Karpas-422 (cell line): Measurements from ENCODE around the gene ERLIN1. TPM values are rescaled to one million over a fixed set of nuclear protein-coding genes. Genes with fewer than 3 reads are reported as not detected.
A peak's percentile ranks its signal among the peaks of the same experiment; 100 is the strongest.

Experiments used
- DNase-seq: peaks from one replicate; pipeline ENCODE4 v3.0.0-alpha.2; 2015
- H2AFZ ChIP-seq: fragments of 200-600 bp; sonication (generic); 2 replicates; pipeline ENCODE4 v1.6.1; 2014; ENCODE audit warnings: antibody characterized with exemption, low read length, mixed read lengths
- H3K27ac ChIP-seq: fragments of 200-600 bp; sonication (generic); 2 replicates; pipeline ENCODE4 v1.5.1; 2014; ENCODE audit warnings: mild to moderate bottlenecking, low read length, moderate library complexity
- H3K27me3 ChIP-seq: fragments of 200-600 bp; sonication (generic); 2 replicates; pipeline ENCODE4 v1.6.1; 2014; ENCODE audit warnings: low read length, mixed read lengths
- H3K36me3 ChIP-seq: fragments of 200-600 bp; sonication (generic); 2 replicates; pipeline ENCODE4 v1.6.1; 2014; ENCODE audit warnings: low read length, mixed read lengths; ENCODE audit not compliant: insufficient read depth
- H3K4me1 ChIP-seq: fragments of 200-600 bp; sonication (generic); 2 replicates; pipeline ENCODE4 v1.6.1; 2014; ENCODE audit warnings: mild to moderate bottlenecking, low read length, mixed read lengths
- H3K4me2 ChIP-seq: fragments of 200-600 bp; sonication (generic); 2 replicates; pipeline ENCODE4 v1.6.1; 2014; ENCODE audit warnings: low read length, low read depth, mild to moderate bottlenecking; ENCODE audit not compliant: poor library complexity, severe bottlenecking
- H3K4me3 ChIP-seq: fragments of 200-600 bp; sonication (generic); 2 replicates; pipeline ENCODE4 v1.5.1; 2014; ENCODE audit warnings: mild to moderate bottlenecking, antibody characterized with exemption, low read length, mixed read lengths
- H3K79me2 ChIP-seq: fragments of 200-600 bp; sonication (generic); 2 replicates; pipeline ENCODE4 v1.6.1; 2014; ENCODE audit warnings: mild to moderate bottlenecking, low read length, mixed read lengths
- H3K9ac ChIP-seq: fragments of 200-600 bp; sonication (generic); 2 replicates; pipeline ENCODE4 v1.6.0; 2014; ENCODE audit warnings: low read length
- H3K9me2 ChIP-seq: fragments of 200-600 bp; sonication (generic), shearing (Covaris generic); replicated peaks from 2 replicates; pipeline ENCODE4 v1.6.0; 2014; ENCODE audit warnings: mild to moderate bottlenecking, low read length, moderate library complexity; ENCODE audit not compliant: insufficient read depth
- H3K9me3 ChIP-seq: fragments of 300-700, 200-600 bp; sonication (generic); 2 replicates; pipeline ENCODE4 v1.6.1; 2014; ENCODE audit warnings: low read length, mixed read lengths
- H4K20me1 ChIP-seq: fragments of 200-600 bp; sonication (generic); 2 replicates; pipeline ENCODE4 v1.6.1; 2014; ENCODE audit warnings: mild to moderate bottlenecking, antibody characterized with exemption, low read length, low read depth; ENCODE audit not compliant: insufficient read depth
- total RNA-seq: library from RNA; depleted of rRNA; stranded (reverse); fragments of >200 nt; shearing (Covaris generic); gene quantifications from 2 replicates; pipeline ENCODE4 v1.2.3, GENCODE V29; 2014; ENCODE audit warnings: low replicate concordance

Gene ERLIN1
- total RNA-seq, 1 experiment from 2014 or later = 8.3 TPM

GRCh38 chr10:100124097-100124496 lies 61.7 kb downstream of the ERLIN1 start:
- no peaks in the 10 kb centered on the region for H3K9me3 ChIP-seq
- H3K4me3 ChIP-seq = no peak overlapping the region
- no peak overlapping the region for H2AFZ ChIP-seq
- no peaks in the 10 kb centered on the region for H3K36me3 ChIP-seq
- H4K20me1 ChIP-seq = no peaks in the 10 kb centered on the region
- H3K27me3 ChIP-seq = no peaks in the 10 kb centered on the region
- DNase-seq = no peak
- no peaks in the 10 kb centered on the region for H3K9me2 ChIP-seq
- no peaks in the 10 kb centered on the region for H3K79me2 ChIP-seq
- no peak overlapping the region for H3K4me2 ChIP-seq
- no peaks in the 10 kb centered on the region for H3K4me1 ChIP-seq
- no peak overlapping the region for H3K9ac ChIP-seq
- no peak overlapping the region for H3K27ac ChIP-seq

GRCh38 chr10:100122780-100123179 lies 63.0 kb downstream of the ERLIN1 start:
- Histone ChIP-seq H3K4me1 (no peaks in the 10 kb centered on the region), H3K27ac (no peak overlapping the region), H4K20me1 (no peaks in the 10 kb centered on the region), H2AFZ (no peak overlapping the region), H3K9me3 (no peaks in the 10 kb centered on the region), H3K27me3 (no peaks in the 10 kb centered on the region), H3K9me2 (no peaks in the 10 kb centered on the region), H3K79me2 (no peaks in the 10 kb centered on the region), H3K36me3 (no peaks in the 10 kb centered on the region), H3K4me2 (no peak overlapping the region), H3K4me3 (no peak overlapping the region), H3K9ac (no peak overlapping the region)
- no peak for DNase-seq

GRCh38 chr10:100120550-100120949 lies 65.3 kb downstream of the ERLIN1 start:
- Histone ChIP-seq H3K27ac (no peak overlapping the region), H3K9me2 (no peaks in the 10 kb centered on the region), H3K4me3 (no peak overlapping the region), H2AFZ (no peak overlapping the region), H3K4me2 (no peak overlapping the region), H3K9me3 (no peaks in the 10 kb centered on the region), H4K20me1 (no peaks in the 10 kb centered on the region), H3K79me2 (no peaks in the 10 kb centered on the region), H3K4me1 (no peaks in the 10 kb centered on the region), H3K36me3 (no peaks in the 10 kb centered on the region), H3K9ac (no peak overlapping the region), H3K27me3 (no peaks in the 10 kb centered on the region)
- DNase-seq = no peak

- no peaks in the 10 kb centered on the region for H3K9me3 ChIP-seq
- H4K20me1 ChIP-seq = no peaks in the 10 kb centered on the region
These were observed 66.1 kb downstream of the ERLIN1 start for GRCh38 chr10:100119726-100120125.

GRCh38 chr10:100114976-100115770 lies 70.7 kb downstream of the ERLIN1 start:
- no peaks in the 10 kb centered on the region for H3K9me2 ChIP-seq
- no peaks in the 10 kb centered on the region for H4K20me1 ChIP-seq
- no peaks in the 10 kb centered on the region for H3K9me3 ChIP-seq
- DNase-seq = no peak
- no peak overlapping the region for H3K4me2 ChIP-seq
- no peak overlapping the region for H3K4me3 ChIP-seq
- no peaks in the 10 kb centered on the region for H3K27me3 ChIP-seq
- no peaks in the 10 kb centered on the region for H3K36me3 ChIP-seq
- H3K79me2 ChIP-seq = no peaks in the 10 kb centered on the region
- no peak overlapping the region for H2AFZ ChIP-seq
- H3K4me1 ChIP-seq = no peaks in the 10 kb centered on the region
- no peak overlapping the region for H3K27ac ChIP-seq
- H3K9ac ChIP-seq = no peak overlapping the region

More at GRCh38 chr10:100119726-100120125, 66.1 kb downstream of the ERLIN1 start:
- H3K9ac ChIP-seq = no peak overlapping the region
- no peaks in the 10 kb centered on the region for H3K9me2 ChIP-seq
- no peaks in the 10 kb centered on the region for H3K27me3 ChIP-seq
- H3K4me3 ChIP-seq = no peak overlapping the region
- no peak overlapping the region for H3K4me2 ChIP-seq
- no peaks in the 10 kb centered on the region for H3K79me2 ChIP-seq
- H3K4me1 ChIP-seq = no peaks in the 10 kb centered on the region
- no peak overlapping the region for H2AFZ ChIP-seq
- no peak overlapping the region for H3K27ac ChIP-seq
- DNase-seq = no peak
- H3K36me3 ChIP-seq = no peaks in the 10 kb centered on the region

GRCh38 chr10:100114460-100114859 lies 71.4 kb downstream of the ERLIN1 start:
- Histone ChIP-seq H3K4me3 (no peak overlapping the region), H3K36me3 (no peaks in the 10 kb centered on the region), H3K4me2 (no peak overlapping the region), H3K9me2 (no peaks in the 10 kb centered on the region), H3K9me3 (no peaks in the 10 kb centered on the region), H3K4me1 (no peaks in the 10 kb centered on the region), H3K27me3 (no peaks in the 10 kb centered on the region), H2AFZ (no peak overlapping the region), H4K20me1 (no peaks in the 10 kb centered on the region), H3K9ac (no peak overlapping the region), H3K27ac (no peak overlapping the region), H3K79me2 (no peaks in the 10 kb centered on the region)
- DNase-seq = no peak

- H3K36me3 ChIP-seq = no peaks in the 10 kb centered on the region
- H3K27ac ChIP-seq = no peak overlapping the region
- peak; percentile 49 for DNase-seq
- no peak overlapping the region for H3K4me2 ChIP-seq
- H3K9me3 ChIP-seq = no peaks in the 10 kb centered on the region
- no peaks in the 10 kb centered on the region for H3K79me2 ChIP-seq
- no peaks in the 10 kb centered on the region for H4K20me1 ChIP-seq
- H2AFZ ChIP-seq = no peak overlapping the region
- no peaks in the 10 kb centered on the region for H3K27me3 ChIP-seq
- H3K4me1 ChIP-seq = no peaks in the 10 kb centered on the region
- no peak overlapping the region for H3K9ac ChIP-seq
- no peaks in the 10 kb centered on the region for H3K9me2 ChIP-seq
- no peak overlapping the region for H3K4me3 ChIP-seq
These were observed 76.2 kb downstream of the ERLIN1 start for GRCh38 chr10:100109670-100110069.

- H3K4me2 ChIP-seq = no peak overlapping the region
- H3K36me3 ChIP-seq = no peaks in the 10 kb centered on the region
- no peaks in the 10 kb centered on the region for H3K9me2 ChIP-seq
- no peaks in the 10 kb centered on the region for H3K4me1 ChIP-seq
- no peaks in the 10 kb centered on the region for H3K9me3 ChIP-seq
- DNase-seq = no peak
- H3K9ac ChIP-seq = no peak overlapping the region
- no peak overlapping the region for H3K4me3 ChIP-seq
- no peak overlapping the region for H3K27ac ChIP-seq
- no peaks in the 10 kb centered on the region for H4K20me1 ChIP-seq
- H3K79me2 ChIP-seq = no peaks in the 10 kb centered on the region
- H3K27me3 ChIP-seq = no peaks in the 10 kb centered on the region
- H2AFZ ChIP-seq = no peak overlapping the region
These were observed 79.0 kb downstream of the ERLIN1 start for GRCh38 chr10:100106865-100107264.
